Subcutaneous adipose tissue (tissue), 4 donors: Measurements from ENCODE around the gene SLC30A7. TPM values are rescaled to one million over a fixed set of nuclear protein-coding genes. Genes with fewer than 3 reads are reported as not detected.

Experiments
- CTCF ChIP-seq: fragments of 450-650 bp; IDR thresholded peaks from one replicate; pipeline ENCODE4 v1.5.1; 2016; ENCODE audit warnings: low read depth, mild to moderate bottlenecking, control low read depth, antibody characterized with exemption, moderate library complexity
- total RNA-seq, 4 donors: library from RNA; depleted of rRNA; stranded (reverse); fragments of >200 nt; gene quantifications; one replicate each; pipeline ENCODE4 v1.1.0, GENCODE V29; 2016

The SLC30A7 gene
- total RNA-seq, 4 donors from 2014 or later, result 19.4 to 27.6 (median 26.4) TPM

- no peak for TF ChIP-seq CTCF
These were observed 33.3 kb upstream of the SLC30A7 start for GRCh38 chr1:100862591-100862990.

GRCh38 chr1:100866041-100866900 lies 29.6 kb upstream of the SLC30A7 start:
- TF ChIP-seq CTCF, result no peak

GRCh38 chr1:100866901-100867206 lies 29.0 kb upstream of the SLC30A7 start:
- no peak for TF ChIP-seq CTCF

GRCh38 chr1:100868364-100868995 lies 27.4 kb upstream of the SLC30A7 start:
- TF ChIP-seq CTCF, result no peak

GRCh38 chr1:100869996-100870395 lies 25.9 kb upstream of the SLC30A7 start:
- no peak for TF ChIP-seq CTCF

GRCh38 chr1:100874433-100874832 lies 21.5 kb upstream of the SLC30A7 start:
- TF ChIP-seq CTCF, result no peak

GRCh38 chr1:100875228-100875627 lies 20.7 kb upstream of the SLC30A7 start:
- TF ChIP-seq CTCF, result no peak
